RPMI7951 (cell line): Measurements from ENCODE around the gene GRM7. TPM values are rescaled to one million over a fixed set of nuclear protein-coding genes. Genes with fewer than 3 reads are reported as not detected.

Experiments
- DNase-seq: peaks from one replicate; pipeline ENCODE4 v3.0.0-alpha.2; 2012; ENCODE audit warnings: low read depth
- total RNA-seq: library from RNA; depleted of rRNA; stranded (reverse); fragments of >200 nt; shearing (Covaris generic); gene quantifications from 2 replicates; pipeline ENCODE4 v1.2.3, GENCODE V29; 2014

Gene GRM7
- total RNA-seq, 1 experiment from 2014 or later = not detected

- no peak for DNase-seq
Observed at GRCh38 chr3:7498715-7499114, 637.8 kb downstream of the GRM7 start.

- no peak for DNase-seq
Observed at GRCh38 chr3:7503431-7503830, 642.5 kb downstream of the GRM7 start.

GRCh38 chr3:7504886-7505775 lies 644.2 kb downstream of the GRM7 start:
- peak; percentile 86 for DNase-seq

- no peak for DNase-seq
Observed at GRCh38 chr3:7506606-7507180, 645.8 kb downstream of the GRM7 start.

GRCh38 chr3:7508821-7509220 lies 647.9 kb downstream of the GRM7 start:
- peak; percentile 9 for DNase-seq

- no peak for DNase-seq
Observed at GRCh38 chr3:7512048-7512447, 651.1 kb downstream of the GRM7 start.

GRCh38 chr3:7518026-7518425 lies 657.1 kb downstream of the GRM7 start:
- DNase-seq = no peak

- no peak for DNase-seq
Observed at GRCh38 chr3:7518456-7518855, 657.5 kb downstream of the GRM7 start.

GRCh38 chr3:7520059-7520458 lies 659.1 kb downstream of the GRM7 start:
- DNase-seq = no peak

GRCh38 chr3:7520593-7520992 lies 659.7 kb downstream of the GRM7 start:
- no peak for DNase-seq

GRCh38 chr3:7536510-7536909 lies 675.6 kb downstream of the GRM7 start:
- no peak for DNase-seq

GRCh38 chr3:7536921-7537320 lies 676.0 kb downstream of the GRM7 start:
- no peak for DNase-seq

- no peak for DNase-seq
Observed at GRCh38 chr3:7543294-7543880, 682.5 kb downstream of the GRM7 start.

- DNase-seq = no peak
Observed at GRCh38 chr3:7545334-7545733, 684.4 kb downstream of the GRM7 start.

GRCh38 chr3:7546253-7546652 lies 685.3 kb downstream of the GRM7 start:
- no peak for DNase-seq

- DNase-seq = no peak
Observed at GRCh38 chr3:7547826-7548225, 686.9 kb downstream of the GRM7 start.

GRCh38 chr3:7562892-7563291 lies 702.0 kb downstream of the GRM7 start:
- DNase-seq = no peak

- DNase-seq = no peak
Observed at GRCh38 chr3:7565574-7565973, 704.7 kb downstream of the GRM7 start.

GRCh38 chr3:7567160-7567559 lies 706.2 kb downstream of the GRM7 start:
- DNase-seq = no peak

- no peak for DNase-seq
Observed at GRCh38 chr3:7568526-7569184, 707.7 kb downstream of the GRM7 start.

- DNase-seq = no peak
Observed at GRCh38 chr3:7573330-7573729, 712.4 kb downstream of the GRM7 start.

GRCh38 chr3:7574435-7574834 lies 713.5 kb downstream of the GRM7 start:
- no peak for DNase-seq
